OCI-M1 (cell line): ENCODE measurements around the gene MYO1D.
"Not testable (repeated sequence)": the region's sequence is repeated elsewhere in the genome, so short reads cannot be mapped to it uniquely, and the experiment has no call there.

Source experiments
- DNase-seq: peaks from one replicate; lab custom pipeline; 2025; lab: John Stamatoyannopoulos, UW

The MYO1D gene

GRCh38 chr17:32671896-32672295 lies 205.0 kb downstream of the MYO1D start:
- peak; percentile 26 for DNase-seq

DNA sequence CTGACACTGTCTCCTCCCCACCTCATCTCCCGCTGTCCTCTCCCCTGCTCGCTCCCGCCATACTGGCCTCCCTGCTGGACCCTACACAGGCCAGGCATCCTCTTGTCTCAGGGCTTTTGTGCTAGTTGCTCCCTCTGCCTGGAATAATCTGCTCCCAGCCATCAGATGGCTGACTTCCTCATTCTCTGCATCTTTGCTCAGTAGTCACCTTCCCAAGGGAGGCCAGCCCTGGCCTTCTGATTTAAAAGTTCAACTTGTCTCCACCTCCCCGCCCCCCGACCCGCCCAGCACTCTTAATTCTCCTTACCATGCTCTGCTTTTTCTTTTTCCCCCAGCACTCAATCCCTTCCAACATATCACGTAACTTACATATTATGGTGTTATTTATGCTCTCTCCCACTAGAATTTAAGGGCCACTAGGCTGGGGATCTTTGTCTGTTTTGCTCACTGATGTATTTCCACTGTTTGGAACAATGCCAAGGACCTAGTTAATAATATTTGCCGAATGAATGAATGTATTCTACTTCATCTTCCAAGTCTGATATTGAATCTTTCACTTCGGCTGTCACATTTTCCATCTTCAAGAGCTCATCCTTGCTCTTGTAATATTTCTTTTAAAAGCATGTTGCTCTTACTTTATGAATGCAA lies 211.9 kb downstream of the MYO1D start:
- DNase-seq: no peak

DNA sequence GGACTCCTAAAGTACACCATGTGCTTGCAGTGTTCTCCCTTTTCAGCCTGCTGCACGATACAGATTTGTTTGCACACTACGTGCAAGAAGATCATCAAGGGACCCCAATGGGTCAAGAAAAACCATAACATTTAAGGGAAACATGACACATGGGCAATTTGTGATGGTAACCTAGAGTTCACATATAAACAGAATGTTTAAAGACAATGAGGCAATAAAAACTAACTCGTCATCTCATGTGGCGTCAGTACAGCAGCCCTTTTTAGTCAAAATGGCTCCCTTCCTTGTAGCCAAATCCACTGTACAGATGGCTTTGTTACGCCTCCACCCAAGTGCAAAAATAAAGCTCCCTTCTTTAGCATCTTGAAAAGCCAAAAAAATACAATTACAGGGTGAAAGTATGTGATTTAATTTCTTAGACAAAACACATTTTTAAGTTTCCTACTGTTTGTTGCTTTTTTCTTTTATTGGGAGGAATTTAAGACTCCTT lies 216.4 kb downstream of the MYO1D start:
- no peak for DNase-seq

DNA sequence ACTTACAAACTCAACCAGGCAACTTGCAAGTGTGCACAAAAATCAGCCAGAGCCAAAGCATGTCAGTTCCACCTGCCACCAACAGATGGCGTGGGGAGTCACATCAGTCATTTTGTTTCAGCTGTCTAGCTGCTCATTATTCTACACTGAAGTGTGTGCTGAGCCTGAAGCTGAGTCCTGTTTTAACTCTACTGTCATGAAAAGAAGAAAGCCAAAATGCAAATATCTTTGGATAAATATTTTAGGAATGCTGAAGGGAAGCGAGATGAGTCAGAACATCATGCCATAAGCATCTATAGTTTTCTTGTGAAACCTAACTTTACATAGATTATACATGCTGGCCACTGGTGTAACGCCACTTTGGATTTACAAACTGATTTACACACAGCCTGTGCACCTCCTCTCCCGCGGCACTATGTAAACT lies 217.5 kb downstream of the MYO1D start:
- peak; percentile 83 for DNase-seq

DNA sequence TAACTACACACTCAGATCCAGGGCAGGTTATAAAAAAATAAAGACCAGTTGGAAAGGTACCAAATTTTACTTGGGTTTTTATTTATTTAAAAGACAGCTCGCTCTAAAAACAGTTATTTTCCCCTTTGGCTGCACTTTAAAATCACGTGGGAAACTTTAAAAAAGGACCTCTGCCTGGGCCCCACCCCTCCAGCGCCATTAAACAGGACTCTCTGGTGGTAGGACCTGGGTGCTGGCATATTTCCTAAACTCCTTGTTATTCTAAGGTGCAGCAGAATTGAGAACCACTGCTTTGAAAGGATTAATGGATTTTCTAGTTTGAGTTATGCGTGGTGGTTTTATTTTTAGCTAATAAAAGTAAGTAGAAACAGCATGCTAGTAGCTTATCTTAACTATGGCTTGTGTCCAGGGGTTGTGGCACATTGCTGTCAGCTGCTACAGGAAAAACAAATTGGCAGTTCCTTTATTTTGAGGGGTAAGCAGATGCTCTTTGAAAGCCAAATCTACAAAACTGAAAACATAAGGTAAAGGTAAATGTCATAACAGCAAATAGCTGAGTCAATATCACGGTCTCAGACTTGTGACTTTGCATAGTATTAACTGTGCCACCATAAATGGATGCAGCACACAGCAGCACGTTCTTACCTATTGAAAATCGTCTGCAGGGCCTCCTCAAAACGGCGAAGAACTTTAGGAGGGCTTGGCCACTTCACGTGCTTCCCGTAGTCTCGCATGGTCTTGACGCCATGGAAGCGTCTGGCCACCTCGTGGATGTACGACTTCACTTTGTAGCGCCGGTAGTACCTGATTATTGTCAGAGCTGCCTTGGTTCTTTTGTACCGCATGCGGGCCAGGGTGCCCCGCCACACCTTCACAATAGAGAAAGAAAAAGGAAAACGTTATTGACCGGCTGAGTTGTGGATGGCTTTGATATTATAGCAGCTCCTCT lies 218.2 kb downstream of the MYO1D start:
- no peak for DNase-seq

DNA sequence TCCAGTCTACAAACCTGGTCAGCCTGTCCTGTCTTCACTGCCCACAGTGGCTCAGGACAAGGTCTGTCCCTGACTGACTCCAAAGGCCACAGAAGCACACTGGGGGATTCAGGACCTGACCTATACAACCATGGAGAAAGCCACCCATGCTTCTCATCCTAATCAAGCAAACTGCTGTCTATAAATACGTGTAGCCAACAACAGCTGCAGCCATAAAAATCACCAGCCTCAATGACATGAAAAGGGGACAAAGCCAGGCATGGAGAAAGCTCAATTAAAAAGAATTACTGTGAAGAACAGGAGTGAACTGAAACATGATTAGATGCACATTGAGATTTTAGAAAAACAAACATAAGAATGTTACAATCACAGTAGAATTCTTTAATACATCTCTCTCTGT lies 220.0 kb downstream of the MYO1D start:
- DNase-seq: no peak

DNA sequence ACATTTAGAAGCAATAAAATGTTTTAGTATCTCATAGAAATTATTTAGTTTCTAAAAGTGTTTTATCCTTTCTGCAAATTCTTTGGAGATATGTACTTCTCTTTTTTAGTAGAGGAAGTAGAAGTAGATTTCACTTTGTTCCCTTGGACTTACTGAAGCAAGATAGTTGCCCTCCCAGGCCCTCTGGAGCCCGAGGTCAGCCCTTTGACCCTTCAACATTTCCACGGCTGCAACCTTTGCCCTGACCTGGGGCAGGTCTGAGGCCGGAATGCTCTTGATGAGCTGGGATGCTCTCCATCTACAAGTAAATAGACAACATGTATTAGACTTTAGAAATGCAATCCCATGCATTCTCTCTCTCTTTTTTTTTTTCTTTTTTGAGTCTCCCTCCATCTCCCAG lies 222.6 kb downstream of the MYO1D start:
- no peak for DNase-seq

- no peak for DNase-seq
Measured at GRCh38 chr17:32651084-32651483, 225.8 kb downstream of the MYO1D start.

DNA sequence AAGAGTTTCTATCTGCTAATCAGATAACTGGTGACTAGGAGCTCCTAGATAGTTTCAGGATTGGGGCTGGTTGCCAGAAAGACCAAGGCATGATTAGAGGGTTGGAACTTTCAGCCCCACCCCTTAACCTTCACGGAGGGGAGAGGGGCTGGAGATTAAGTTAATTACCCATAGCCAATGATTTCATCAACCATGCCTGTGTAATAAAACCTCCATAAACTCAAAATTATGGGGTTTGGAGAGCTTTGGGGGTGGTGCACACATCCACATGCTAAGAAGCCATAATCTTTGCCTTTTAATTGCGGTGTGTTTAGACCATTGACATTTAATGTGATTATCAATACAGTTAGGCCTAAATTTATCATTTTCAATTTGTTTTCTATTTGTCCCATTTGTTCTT lies 228.5 kb downstream of the MYO1D start:
- DNase-seq: no peak

GRCh38 chr17:32646941-32647340 lies 230.0 kb downstream of the MYO1D start:
- no peak for DNase-seq

- DNase-seq: not testable (repeated sequence)
Measured at GRCh38 chr17:32641514-32641913, 235.4 kb downstream of the MYO1D start.

GRCh38 chr17:32636598-32637218 lies 240.2 kb downstream of the MYO1D start:
- DNase-seq: no peak

GRCh38 chr17:32634167-32634566 lies 242.8 kb downstream of the MYO1D start:
- no peak for DNase-seq

- DNase-seq: no peak
Measured at GRCh38 chr17:32631341-32632096, 245.4 kb downstream of the MYO1D start.

- no peak for DNase-seq
Measured at GRCh38 chr17:32629563-32630190, 247.2 kb downstream of the MYO1D start.

GRCh38 chr17:32628271-32629044 lies 248.5 kb downstream of the MYO1D start:
- no peak for DNase-seq

GRCh38 chr17:32627239-32627996 lies 249.5 kb downstream of the MYO1D start:
- no peak for DNase-seq

- DNase-seq: no peak
Measured at GRCh38 chr17:32626379-32626791, 250.5 kb downstream of the MYO1D start.

DNA sequence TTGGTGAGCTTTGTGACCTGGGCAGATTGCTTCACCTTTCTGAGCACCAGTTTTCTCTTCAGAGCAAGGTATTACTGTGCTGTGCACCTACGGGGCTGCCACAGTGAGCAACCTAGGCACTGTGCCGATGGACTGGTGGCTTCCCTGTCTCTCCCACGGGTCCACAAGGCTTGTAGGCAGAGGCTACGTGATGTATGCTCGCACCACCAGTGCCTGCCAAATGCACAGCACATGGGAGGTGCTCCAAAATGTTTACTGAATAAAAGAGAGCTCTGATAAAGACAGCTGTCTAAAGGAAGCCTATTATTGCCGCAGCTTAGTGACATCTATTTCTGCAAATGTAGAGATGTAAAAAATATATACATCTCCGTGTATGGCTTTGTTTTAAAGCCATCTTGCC lies 251.0 kb downstream of the MYO1D start:
- DNase-seq: no peak

- DNase-seq: no peak
Measured at GRCh38 chr17:32623196-32623595, 253.7 kb downstream of the MYO1D start.
